GM19035 (cell line): ENCODE results near the gene BAG5.
A peak's percentile ranks its signal among the peaks of the same experiment; 100 is the strongest.

Source experiments
- ATAC-seq: cut with Tn5 transposase; IDR thresholded peaks from one replicate; pipeline ENCODE4 v1.9.1; 2021; ENCODE audit not compliant: unreplicated experiment

BAG5 gene

GRCh38 chr14:103563844-103564505 is 1.5 kb upstream of the BAG5 start:
- ATAC-seq: no peak

GRCh38 chr14:103563226-103563620 is 766 bp upstream of the BAG5 start:
- ATAC-seq: no peak

- ATAC-seq: no peak
These were observed 353 bp downstream of the BAG5 start for GRCh38 chr14:103562179-103562428.

GRCh38 chr14:103561381-103562178 is 877 bp downstream of the BAG5 start:
- ATAC-seq: peak; percentile 16

GRCh38 chr14:103560691-103561090 is 1.8 kb downstream of the BAG5 start:
- no peak for ATAC-seq

- no peak for ATAC-seq
These were observed 2.7 kb downstream of the BAG5 start for GRCh38 chr14:103559766-103560165.

- ATAC-seq: no peak
These were observed 4.2 kb downstream of the BAG5 start for GRCh38 chr14:103558071-103558882.

GRCh38 chr14:103556946-103557758 is 5.3 kb downstream of the BAG5 start:
- no peak for ATAC-seq

GRCh38 chr14:103555559-103556337 is 6.7 kb downstream of the BAG5 start:
- ATAC-seq: no peak

- no peak for ATAC-seq
These were observed 9.6 kb downstream of the BAG5 start for GRCh38 chr14:103552846-103553210.

- no peak for ATAC-seq
These were observed 10.2 kb downstream of the BAG5 start for GRCh38 chr14:103552011-103552845.

GRCh38 chr14:103551338-103551762 is 11.1 kb downstream of the BAG5 start:
- ATAC-seq: no peak

- ATAC-seq: no peak
These were observed 11.8 kb downstream of the BAG5 start for GRCh38 chr14:103550451-103551337.

- ATAC-seq: no peak
These were observed 12.8 kb downstream of the BAG5 start for GRCh38 chr14:103549361-103550311.

- no peak for ATAC-seq
These were observed 13.8 kb downstream of the BAG5 start for GRCh38 chr14:103548463-103549351.

GRCh38 chr14:103547941-103548462 is 14.5 kb downstream of the BAG5 start:
- no peak for ATAC-seq
